PC-3 (cell line): Measurements from ENCODE around the gene C12orf57.

Source experiments
- EZH2 ChIP-seq: fragments of 300-600 bp; sonication (generic); IDR thresholded peaks from one replicate; pipeline ENCODE4 v1.6.1; 2017; ENCODE audit warnings: antibody characterized with exemption, mild to moderate bottlenecking, low read length; ENCODE audit not compliant: unreplicated experiment
- EZH2phosphoT487 ChIP-seq: fragments of 300-600 bp; sonication (generic); IDR thresholded peaks from 2 replicates; pipeline ENCODE4 v1.6.1; 2018; ENCODE audit warnings: mild to moderate bottlenecking, antibody characterized with exemption, low read length, borderline replicate concordance
- TF ChIP-seq, protein P1 (sequence below): fragments of 300-600 bp; sonication (generic); conservative IDR thresholded peaks from 2 replicates; pipeline ENCODE4 v1.5.1; 2017; ENCODE audit warnings: antibody characterized with exemption, low read depth, mild to moderate bottlenecking, low read length

DNA sequence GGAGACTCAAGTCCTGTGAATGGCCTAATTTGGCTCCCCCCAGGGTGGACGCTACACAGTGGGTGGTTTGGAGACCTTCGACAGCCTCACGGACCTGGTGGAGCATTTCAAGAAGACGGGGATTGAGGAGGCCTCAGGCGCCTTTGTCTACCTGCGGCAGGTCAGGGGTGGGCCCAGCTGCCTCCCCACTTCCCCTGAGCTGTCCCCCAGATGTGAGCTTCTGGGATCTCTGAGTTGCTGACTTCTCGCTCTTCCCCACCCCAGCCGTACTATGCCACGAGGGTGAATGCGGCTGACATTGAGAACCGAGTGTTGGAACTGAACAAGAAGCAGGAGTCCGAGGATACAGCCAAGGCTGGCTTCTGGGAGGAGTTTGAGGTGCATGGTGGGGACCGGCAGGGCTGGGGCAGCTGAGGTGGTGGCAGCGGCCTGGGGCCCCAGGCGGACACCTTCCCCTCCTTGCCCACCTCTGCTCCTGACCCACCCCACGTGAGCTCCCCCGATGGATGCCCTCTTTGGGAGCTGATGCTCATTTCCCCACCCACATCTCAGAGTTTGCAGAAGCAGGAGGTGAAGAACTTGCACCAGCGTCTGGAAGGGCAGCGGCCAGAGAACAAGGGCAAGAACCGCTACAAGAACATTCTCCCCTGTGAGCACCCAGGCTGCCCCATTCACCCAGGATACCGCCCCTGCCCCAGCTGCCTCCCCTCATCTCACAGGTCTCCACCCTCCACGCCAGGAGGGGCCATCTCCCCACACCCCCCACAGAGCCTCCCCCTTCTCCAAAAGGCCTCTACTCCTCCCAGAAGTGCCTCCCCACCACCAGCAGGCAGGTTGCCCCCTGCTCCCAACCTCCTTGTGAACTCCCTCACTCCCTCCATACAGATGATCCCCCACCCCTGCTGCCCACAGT is 11.5 kb downstream of the C12orf57 start:
- TF ChIP-seq, protein P1, sequence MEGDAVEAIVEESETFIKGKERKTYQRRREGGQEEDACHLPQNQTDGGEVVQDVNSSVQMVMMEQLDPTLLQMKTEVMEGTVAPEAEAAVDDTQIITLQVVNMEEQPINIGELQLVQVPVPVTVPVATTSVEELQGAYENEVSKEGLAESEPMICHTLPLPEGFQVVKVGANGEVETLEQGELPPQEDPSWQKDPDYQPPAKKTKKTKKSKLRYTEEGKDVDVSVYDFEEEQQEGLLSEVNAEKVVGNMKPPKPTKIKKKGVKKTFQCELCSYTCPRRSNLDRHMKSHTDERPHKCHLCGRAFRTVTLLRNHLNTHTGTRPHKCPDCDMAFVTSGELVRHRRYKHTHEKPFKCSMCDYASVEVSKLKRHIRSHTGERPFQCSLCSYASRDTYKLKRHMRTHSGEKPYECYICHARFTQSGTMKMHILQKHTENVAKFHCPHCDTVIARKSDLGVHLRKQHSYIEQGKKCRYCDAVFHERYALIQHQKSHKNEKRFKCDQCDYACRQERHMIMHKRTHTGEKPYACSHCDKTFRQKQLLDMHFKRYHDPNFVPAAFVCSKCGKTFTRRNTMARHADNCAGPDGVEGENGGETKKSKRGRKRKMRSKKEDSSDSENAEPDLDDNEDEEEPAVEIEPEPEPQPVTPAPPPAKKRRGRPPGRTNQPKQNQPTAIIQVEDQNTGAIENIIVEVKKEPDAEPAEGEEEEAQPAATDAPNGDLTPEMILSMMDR, result no peak
- TF ChIP-seq EZH2 (no peak), EZH2phosphoT487 (no peak)
